Glutamatergic neuron (in vitro differentiated cells): ENCODE measurements around the gene FBXL12. TPM values are rescaled to one million over a fixed set of nuclear protein-coding genes. Genes with fewer than 3 reads are reported as not detected.
"Not testable (repeated sequence)": the region's sequence is repeated elsewhere in the genome, so short reads cannot be mapped to it uniquely, and the experiment has no call there.

ENCODE experiments used
- DNase-seq: peaks from one replicate; pipeline ENCODE4 v3.0.0; 2022
- H3K27ac Mint-ChIP-seq: one replicate; pipeline ENCODE4 v1.8.0; 2020; ENCODE audit warnings: mild to moderate bottlenecking, mixed read lengths, inconsistent platforms; ENCODE audit not compliant: unreplicated experiment
- H3K27me3 Mint-ChIP-seq: one replicate; pipeline ENCODE4 v1.8.0; 2020; ENCODE audit warnings: mild to moderate bottlenecking, moderate library complexity, mixed read lengths, inconsistent platforms; ENCODE audit not compliant: unreplicated experiment
- H3K36me3 Mint-ChIP-seq: one replicate; pipeline ENCODE4 v1.8.0; 2020; ENCODE audit warnings: mild to moderate bottlenecking, mixed read lengths, inconsistent platforms; ENCODE audit not compliant: unreplicated experiment
- H3K4me1 Mint-ChIP-seq: one replicate; pipeline ENCODE4 v1.8.0; 2020; ENCODE audit warnings: mild to moderate bottlenecking, low read depth, mixed read lengths, inconsistent platforms; ENCODE audit not compliant: unreplicated experiment
- H3K4me3 Mint-ChIP-seq: one replicate; pipeline ENCODE4 v1.8.0; 2020; ENCODE audit warnings: mild to moderate bottlenecking, mixed read lengths, inconsistent platforms; ENCODE audit not compliant: unreplicated experiment
- H3K9me3 Mint-ChIP-seq: one replicate; pipeline ENCODE4 v1.8.0; 2020; ENCODE audit warnings: mild to moderate bottlenecking, moderate library complexity, mixed read lengths, inconsistent platforms; ENCODE audit not compliant: unreplicated experiment
- CTCF ChIP-seq: fragments of 200-600 bp; sonication (generic); IDR thresholded peaks from one replicate; pipeline ENCODE4 v1.5.0; 2021; ENCODE audit not compliant: partially characterized antibody, unreplicated experiment
- total RNA-seq: library from RNA; stranded (reverse); fragmentation: NEBNext Ultra II Directional; extraction: Animal tissue kit (Norgen Biotek cat#: 25700); gene quantifications from one replicate; pipeline ENCODE4 v1.2.1, GENCODE V29; 2021; ENCODE audit not compliant: unreplicated experiment

The FBXL12 gene
- total RNA-seq, 1 donor from 2014 or later = 43.0 TPM

- Mint-ChIP-seq H3K27me3 (peaks cover 5% of the 10 kb centered on the region), H3K27ac (peak overlapping the region; percentile 55), H3K4me3 (peak overlapping the region; percentile 87), H3K4me1 (peaks cover 4% of the 10 kb centered on the region), H3K9me3 (peaks cover 5% of the 10 kb centered on the region), H3K36me3 (peaks cover 4% of the 10 kb centered on the region)
- peak; percentile 91 for DNase-seq
- TF ChIP-seq CTCF = no peak
These were observed 26.4 kb downstream of the FBXL12 start for GRCh38 chr19:9792206-9793070.

- H3K36me3 Mint-ChIP-seq = peaks cover 4% of the 10 kb centered on the region
- peaks cover 4% of the 10 kb centered on the region for H3K4me1 Mint-ChIP-seq
- H3K27me3 Mint-ChIP-seq = peaks cover 4% of the 10 kb centered on the region
- H3K4me3 Mint-ChIP-seq = peak overlapping the region; percentile 87
- peaks cover 6% of the 10 kb centered on the region for H3K9me3 Mint-ChIP-seq
- peak; percentile 98 for DNase-seq
- no peak for TF ChIP-seq CTCF
- peak overlapping the region; percentile 74 for H3K27ac Mint-ChIP-seq
These were observed 27.2 kb downstream of the FBXL12 start for GRCh38 chr19:9791552-9792205.

- DNase-seq, H3K27ac Mint-ChIP-seq, H3K27me3 Mint-ChIP-seq, H3K9me3 Mint-ChIP-seq, H3K4me1 Mint-ChIP-seq, H3K36me3 Mint-ChIP-seq: not testable (repeated sequence)
- H3K4me3 Mint-ChIP-seq = peak overlapping the region; percentile 87
These were observed 27.9 kb downstream of the FBXL12 start for GRCh38 chr19:9791073-9791367.

GRCh38 chr19:9789579-9789978, 29.3 kb downstream of the FBXL12 start:
- Mint-ChIP-seq H3K4me3 (peak overlapping the region; percentile 46), H3K27me3 (peaks cover 12% of the 10 kb centered on the region)
- H3K4me1 Mint-ChIP-seq, DNase-seq, H3K36me3 Mint-ChIP-seq, H3K9me3 Mint-ChIP-seq, H3K27ac Mint-ChIP-seq: not testable (repeated sequence)

GRCh38 chr19:9789066-9789465, 29.8 kb downstream of the FBXL12 start:
- H3K36me3 Mint-ChIP-seq = peaks cover 4% of the 10 kb centered on the region
- H3K9me3 Mint-ChIP-seq = peaks cover 6% of the 10 kb centered on the region
- H3K27me3 Mint-ChIP-seq = peaks cover 12% of the 10 kb centered on the region
- peaks cover 10% of the 10 kb centered on the region for H3K4me1 Mint-ChIP-seq
- no peak overlapping the region for H3K27ac Mint-ChIP-seq
- no peak for TF ChIP-seq CTCF
- H3K4me3 Mint-ChIP-seq = peak overlapping the region; percentile 46
- no peak for DNase-seq

GRCh38 chr19:9788604-9789003, 30.3 kb downstream of the FBXL12 start:
- Mint-ChIP-seq H3K4me1 (peaks cover 13% of the 10 kb centered on the region), H3K27me3 (peaks cover 12% of the 10 kb centered on the region)
- H3K4me3 Mint-ChIP-seq, DNase-seq, H3K9me3 Mint-ChIP-seq, H3K27ac Mint-ChIP-seq, H3K36me3 Mint-ChIP-seq: not testable (repeated sequence)
